ENCODE results near the gene NTRK2.

The NTRK2 gene

DNA sequence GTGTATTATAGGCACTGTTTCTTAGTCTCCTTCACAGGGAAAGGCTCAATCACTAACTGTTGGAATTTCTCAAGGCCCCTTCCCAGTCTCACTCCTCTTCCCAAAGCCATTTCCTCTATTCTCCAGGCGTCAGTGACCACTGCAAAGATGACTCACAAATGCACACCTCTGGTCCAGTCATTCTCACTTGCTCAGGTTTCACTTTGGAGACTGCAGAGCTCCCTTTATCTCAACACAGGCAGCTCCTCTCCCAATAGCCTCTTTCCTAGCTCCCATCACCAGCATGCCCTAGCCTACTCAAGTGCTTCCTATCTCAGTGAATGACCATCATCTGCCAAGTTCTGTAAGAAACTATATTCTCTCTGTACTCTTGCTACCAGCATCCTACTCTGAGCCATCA lies 323.6 kb downstream of the NTRK2 start:
- DNase-seq = no peak

DNA sequence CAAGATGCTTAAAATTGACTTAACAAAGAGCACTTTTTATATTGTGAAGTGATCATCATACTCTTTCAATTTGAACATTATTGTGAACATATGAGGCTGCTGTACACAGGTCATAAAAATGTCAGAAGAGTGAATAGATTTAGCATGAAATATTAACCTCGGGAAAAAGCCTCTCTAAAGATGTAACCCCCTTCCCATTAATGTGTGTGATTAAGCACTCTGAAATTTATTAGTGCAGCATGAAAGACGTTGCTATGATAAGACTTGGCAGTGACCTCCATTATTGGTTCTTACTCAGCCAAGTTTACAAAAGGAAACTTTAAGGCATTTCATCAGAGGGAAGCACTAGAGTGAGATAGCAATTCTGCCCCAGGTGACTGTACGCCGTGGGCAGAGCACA lies 326.5 kb downstream of the NTRK2 start:
- DNase-seq = no peak

DNA sequence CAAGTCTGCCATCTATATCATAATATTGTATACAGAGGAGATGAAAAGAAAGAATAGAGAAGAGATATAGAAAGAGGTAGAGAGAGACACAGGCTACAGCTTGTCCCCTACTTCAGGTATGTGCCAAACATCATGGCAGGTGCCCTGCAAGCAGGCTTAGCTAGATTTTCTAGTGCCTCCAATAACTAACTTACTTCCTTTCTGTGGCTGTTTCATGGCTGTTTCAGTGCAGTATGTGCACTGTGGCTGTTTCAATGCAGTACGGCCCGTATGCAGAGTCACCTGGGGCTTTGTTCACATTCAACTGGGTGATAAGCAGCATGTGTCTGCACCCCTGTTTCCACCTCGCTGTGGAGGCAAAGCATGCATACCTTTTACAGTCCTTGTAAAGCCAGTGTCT lies 327.2 kb downstream of the NTRK2 start:
- no peak for DNase-seq

DNA sequence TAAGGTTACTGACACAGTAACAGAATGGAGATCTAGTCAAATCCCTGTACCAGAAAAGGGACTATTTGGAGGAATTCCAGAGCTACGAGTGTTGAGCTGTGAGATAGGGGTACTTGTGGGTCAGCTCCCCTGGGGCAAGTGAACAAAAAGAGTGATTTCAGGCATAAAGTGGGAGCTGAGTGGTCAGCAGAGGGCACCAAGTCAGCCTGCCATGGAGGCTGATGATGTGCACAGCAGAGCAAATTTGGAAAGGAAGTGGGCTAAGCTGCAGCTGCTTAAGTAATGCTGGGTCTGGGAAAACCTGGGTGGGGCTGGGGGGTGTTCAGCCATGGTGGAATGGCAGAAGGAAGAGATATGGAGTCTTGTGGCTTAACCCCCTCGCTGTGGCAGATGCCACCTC lies 327.9 kb downstream of the NTRK2 start:
- DNase-seq = no peak

DNA sequence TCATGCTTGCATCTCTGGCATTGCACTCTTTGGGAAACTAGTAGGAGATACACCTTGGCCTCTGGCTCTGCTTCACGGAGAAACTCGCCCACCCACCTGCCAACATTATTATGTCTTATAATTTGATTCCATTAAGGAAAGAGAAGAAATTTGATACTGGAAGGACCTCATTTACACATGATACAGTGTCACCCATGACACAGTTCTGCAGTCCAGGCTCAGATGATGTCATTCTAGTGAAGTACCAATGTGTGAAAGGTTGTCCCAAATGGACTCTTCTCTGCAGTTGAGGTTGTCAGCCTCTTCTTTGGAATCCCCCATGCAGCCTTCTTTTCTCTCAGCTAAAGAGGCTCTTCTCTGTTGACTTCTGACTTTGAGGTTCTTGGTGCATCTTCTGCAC lies 329.1 kb downstream of the NTRK2 start:
- no peak for DNase-seq

DNA sequence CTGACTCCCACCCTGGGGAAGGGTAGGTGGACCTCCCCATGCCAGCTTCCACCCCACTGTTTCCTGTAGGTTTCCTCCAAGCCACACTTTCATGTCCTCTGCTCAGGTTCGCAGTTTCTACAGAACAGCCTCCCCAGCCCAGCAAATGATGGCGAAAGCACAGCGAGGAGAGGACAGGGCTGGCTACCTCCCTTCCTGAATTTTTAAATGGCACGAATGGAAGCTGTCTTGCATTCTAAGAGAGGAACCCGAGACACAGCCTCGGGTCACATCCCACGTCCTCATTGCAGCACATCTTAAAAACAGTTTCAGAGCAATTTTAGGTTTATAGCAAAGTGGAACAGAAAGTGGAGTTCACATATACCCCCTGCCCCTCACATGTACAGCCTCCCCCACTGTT lies 330.3 kb downstream of the NTRK2 start:
- no peak for DNase-seq

DNA sequence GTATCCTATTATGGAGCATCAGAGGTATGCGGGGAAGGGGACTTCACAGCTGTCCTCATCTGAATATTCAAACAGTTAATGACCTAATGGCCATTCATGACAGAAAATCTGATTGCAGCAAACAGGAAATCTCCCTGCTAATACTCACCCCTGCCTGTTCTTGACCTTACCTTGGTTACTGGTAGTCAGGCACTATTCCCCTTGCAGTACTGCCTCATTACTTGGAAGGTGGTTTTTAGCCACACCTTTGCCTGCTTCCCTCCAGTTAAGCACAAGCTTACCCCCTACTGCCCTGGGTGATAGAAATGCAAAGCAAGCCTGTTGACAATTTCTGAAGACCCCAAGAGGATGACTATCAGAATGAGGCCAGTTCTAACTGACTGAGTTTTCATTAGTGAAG lies 332.4 kb downstream of the NTRK2 start:
- DNase-seq = no peak

DNA sequence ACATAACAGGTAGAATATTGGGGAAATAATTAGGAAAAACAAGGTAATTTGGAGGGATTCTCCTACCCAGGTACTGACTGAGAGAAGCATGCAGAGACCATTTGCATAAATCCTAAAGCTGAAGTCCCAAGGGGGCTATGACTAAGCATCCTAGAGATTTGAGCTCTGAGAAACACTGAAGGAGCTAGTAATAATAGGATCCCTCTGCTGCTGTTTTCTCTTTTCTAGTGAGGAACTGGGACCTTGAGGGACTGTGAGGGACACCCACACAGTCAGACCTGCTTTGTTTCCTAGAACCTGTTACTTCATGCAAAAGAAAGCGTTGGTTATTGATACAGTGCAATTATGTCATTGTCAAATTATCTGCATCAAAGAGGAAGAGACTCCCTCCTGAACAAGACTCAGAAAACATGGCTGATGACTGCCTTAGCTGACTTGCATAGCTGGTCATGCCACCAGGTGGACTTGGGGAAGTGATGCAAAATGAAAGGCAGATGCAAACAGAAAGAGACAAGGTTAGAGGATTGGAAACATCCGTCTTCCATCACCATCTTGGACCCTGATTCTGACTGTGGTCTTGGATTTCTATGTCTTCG lies 335.4 kb downstream of the NTRK2 start:
- DNase-seq = no peak

DNA sequence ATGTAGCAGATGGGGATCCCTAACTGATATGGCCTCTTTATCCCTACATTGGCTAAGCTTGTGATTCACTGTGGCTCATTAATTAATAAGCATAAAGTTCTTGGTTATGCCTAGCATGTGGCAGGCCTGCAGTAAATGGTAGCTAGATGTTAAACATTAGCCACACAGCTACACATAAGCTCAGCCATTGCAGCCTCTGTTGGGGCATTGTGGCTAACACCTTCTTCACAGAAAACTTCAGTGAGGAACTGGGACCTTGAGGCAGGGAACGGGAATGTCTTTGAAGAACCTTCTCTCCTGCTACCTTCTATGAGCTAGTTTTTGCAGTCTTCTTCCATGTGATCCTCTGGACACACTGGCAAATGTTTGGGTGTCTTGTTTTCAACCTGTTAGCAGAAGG lies 338.2 kb downstream of the NTRK2 start:
- DNase-seq = no peak

DNA sequence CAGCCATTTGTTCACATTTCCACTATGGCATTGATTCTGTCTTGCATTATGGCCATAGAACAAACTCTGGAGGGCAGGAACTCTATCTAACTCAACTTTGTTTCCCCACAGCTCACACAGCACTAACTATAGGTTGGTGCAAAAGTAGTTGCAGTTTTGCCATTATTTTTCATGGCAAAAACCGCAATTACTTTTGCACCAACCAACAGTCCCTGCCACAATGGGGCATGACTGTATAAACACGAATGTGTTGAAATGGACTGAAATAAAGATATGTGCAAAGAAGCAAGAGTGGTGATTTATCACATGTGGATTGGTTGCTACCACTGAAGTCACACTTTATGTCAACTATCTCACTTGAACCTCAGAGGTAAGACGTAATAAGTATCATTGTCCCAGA lies 338.7 kb downstream of the NTRK2 start:
- no peak for DNase-seq

DNA sequence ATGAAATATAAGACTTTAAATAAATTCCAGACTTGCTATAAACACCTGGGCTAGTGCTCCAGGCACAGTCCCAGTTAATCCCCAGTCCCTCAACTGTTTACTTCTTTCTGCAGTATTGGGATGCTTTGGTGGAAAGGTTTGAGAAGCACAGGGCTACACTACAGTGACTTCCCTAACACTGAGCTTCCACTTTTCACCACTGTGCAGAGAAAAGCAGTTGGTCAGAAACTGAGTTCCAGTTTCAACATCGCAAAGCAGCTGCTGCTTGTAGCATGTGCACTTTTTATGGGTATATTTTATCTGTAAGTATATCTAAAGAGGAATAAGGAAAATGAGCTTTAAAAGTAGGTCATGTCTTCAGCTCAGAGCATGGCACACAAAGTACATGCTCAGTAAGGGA lies 339.7 kb downstream of the NTRK2 start:
- DNase-seq = no peak

DNA sequence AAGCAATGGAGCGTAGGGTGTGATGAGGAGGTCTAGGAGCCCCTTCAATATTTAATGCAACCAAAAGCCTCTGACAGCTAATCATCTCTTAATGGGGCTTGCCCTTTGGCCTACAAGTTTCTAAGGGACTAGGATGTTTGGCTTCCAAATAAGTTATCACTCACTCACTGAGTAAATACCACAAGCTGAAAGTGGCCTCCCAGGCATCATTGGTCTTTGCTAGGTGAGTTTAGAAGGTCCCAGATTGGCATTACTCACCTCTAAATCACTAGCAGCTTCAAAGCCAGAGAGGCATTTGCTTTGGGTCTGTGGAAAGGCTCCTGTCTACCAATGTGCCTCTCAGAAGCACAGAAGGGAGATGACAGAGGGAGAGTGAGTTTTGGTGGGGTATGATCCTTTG lies 344.2 kb downstream of the NTRK2 start:
- no peak for DNase-seq

DNA sequence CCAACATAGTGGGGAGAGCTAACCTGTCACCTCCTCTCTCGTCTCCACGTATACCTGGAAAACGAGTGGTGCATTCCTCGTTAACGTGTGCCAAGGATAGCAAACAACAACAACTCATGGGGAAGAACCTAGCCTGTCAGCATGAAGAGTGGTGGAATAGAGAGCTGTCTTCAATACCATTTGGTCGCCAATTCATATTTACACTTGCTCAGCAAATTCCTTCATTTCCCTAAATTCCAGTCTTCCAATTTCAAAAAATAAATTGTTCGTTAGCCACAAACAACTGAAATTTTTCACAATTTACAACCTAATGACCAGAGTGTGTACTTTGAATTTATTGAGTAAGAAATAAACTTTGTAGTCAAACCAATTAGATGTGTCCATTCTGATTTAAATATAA lies 344.8 kb downstream of the NTRK2 start:
- DNase-seq = no peak

DNA sequence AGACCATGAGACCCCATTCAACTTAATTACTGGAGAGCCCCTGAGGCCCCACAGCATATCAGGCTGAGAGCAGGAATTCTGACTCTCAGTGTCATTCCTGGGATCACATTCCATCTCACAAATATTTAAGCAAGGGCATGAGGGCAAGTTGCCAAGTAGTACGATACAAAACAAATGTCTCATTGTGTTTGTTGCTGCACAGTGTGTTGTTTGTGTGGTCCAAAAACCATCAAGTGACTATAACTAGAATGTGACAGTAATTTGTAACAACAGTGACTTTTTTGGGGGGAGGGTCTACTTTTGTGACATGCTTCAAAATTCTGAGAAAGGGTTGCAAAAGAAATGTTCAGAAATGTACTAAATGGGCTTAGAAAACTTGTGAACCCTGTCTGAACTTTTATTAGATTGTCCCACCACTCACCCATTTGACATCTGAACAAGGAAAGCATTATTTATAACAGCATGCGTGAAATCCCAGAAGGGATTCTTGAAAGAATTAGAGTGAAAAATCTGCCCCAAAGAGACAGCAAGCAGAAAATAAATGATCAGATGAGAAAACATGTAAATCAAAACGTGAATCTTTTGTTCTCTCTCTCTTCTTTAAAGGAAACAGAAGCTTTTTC lies 347.0 kb downstream of the NTRK2 start:
- peak; percentile 74 for DNase-seq

DNA sequence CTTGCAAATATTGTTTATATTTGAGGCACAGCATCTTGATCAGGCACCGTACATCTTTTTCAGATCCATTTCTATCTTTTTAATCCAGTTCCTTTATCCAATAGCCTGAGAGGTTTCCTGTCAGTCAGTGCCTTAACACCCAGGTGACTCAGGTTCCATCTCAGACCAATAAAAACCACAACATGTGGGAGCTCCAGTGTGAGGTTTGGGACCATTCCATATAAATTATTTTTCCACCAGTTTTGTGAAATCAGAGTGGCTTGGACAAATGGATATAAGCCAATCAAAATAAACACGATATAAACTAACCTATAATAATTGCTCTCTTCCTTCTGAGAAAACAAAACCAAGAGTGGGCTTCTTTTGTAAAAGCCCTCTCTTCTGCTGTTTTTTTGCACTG lies 351.3 kb downstream of the NTRK2 start:
- no peak for DNase-seq

DNA sequence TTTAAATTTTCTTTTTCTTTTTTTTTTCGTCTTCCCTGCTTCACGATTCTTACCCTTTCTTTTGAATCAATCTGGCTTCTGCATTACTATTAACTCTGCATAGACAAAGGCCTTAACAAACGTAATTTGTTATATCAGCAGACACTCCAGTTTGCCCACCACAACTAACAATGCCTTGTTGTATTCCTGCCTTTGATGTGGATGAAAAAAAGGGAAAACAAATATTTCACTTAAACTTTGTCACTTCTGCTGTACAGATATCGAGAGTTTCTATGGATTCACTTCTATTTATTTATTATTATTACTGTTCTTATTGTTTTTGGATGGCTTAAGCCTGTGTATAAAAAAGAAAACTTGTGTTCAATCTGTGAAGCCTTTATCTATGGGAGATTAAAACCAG lies 352.2 kb downstream of the NTRK2 start:
- DNase-seq = no peak

DNA sequence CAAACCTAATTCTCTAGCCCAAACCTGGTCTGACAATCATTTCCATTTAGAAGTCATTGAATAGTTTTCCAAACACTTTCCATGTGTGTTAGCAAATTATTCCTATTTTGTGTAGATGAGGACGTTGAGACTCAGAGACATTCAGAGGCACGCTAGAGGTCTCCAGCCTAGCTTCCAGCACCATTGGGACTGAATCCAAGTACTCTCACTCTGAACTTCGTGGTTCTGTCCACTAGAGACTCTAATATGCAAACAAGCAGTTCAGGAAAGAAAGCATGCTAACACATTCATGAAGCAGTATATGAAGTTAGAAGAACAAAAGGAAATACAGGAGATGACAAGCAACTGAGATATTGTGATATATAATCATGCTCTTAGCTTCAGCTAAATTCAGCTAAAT lies 354.8 kb downstream of the NTRK2 start:
- DNase-seq = peak; percentile 85

DNA sequence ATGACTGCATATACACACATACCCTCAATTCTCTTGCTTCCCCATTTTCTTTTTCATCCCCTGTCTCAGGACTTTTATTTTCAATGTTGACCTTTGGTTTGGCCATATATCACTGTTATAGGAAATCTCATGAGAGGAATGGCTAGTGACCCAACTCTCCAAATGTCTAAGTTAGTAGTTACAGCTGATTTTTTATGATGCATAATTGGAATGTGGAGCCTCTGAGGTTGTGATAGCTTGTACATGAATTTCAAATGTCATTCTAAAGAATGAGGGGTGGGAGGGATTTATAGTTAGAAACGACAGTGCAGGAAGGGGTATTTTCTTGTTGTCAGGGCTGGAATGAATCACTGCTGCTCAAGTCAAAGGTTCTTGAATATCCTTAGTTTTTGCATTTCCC lies 356.1 kb downstream of the NTRK2 start:
- no peak for DNase-seq

DNA sequence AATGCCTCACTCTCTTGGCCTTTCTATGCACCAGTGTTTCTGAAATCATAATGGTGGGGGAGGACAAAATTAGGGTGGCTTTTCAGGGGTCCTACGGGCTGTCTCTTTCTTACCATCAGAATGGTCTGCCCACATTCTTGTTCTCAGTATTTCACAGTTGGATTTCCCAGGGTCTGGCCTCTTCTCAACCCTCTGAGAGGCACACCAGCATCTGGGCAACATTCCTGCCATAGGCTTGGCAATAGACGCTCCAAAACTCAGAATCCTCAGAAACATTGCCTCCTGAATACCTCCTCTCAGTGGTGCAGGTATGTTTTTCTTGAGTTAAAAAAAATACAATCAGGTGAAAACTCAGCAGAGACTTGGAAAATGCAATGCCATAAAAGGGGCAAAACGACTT lies 358.3 kb downstream of the NTRK2 start:
- no peak for DNase-seq

DNA sequence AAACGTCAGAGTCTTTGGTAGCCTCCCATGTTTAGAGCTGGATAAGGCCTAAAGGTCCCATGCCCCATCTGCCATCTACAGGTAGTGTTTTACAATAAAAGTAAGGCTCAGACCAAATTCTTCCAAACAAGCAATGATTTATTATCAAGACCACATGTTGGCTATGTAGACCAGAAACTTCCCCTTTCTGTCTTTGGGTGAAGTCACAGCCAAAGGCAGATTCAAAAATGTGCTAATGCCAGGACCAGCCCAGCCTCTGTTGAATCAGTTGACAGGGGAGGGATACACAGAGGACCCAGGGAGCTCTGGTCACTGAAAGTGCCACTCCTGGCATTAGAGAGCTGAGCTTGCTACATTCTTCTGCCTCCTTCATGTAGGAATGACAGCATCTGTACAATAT lies 360.8 kb downstream of the NTRK2 start:
- DNase-seq = no peak

DNA sequence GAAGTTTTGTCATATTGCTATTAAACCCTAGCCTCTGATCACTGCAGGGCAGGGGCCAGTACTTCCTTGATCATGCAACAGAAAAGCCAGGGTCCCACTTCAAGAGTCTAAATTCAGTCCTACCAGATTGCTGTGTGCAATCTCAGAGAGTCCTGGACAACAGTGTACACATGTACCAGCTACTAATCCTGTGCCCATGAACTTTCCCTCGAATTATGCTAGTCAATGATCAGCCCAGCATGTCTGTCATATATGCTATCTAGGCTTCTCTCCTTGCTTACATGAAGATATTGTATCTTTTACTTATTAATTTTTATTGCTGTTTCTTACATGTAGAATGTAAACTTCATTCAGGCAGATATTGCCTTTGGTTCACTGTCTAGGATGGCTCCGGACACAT lies 367.0 kb downstream of the NTRK2 start:
- DNase-seq = no peak

DNA sequence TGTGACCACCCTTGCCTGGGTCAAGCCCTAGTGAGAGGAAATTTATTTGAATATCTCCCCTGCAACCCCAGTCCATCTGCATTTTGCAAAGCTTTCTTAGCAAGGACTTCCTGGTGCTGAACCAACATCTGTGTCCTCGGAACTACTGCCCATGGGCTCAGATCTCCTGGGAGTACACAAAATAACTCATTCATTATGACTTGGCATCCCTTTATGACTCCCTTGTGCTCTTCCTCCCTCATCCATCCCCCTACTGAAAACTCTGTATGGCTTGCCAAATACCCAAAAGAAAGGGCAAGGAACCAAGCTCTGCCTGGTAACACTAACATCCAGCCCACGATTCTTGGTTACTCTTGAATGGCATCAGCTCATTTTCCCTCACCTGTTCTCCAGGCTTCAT lies 368.5 kb downstream of the NTRK2 start:
- peak; percentile 90 for DNase-seq

DNA sequence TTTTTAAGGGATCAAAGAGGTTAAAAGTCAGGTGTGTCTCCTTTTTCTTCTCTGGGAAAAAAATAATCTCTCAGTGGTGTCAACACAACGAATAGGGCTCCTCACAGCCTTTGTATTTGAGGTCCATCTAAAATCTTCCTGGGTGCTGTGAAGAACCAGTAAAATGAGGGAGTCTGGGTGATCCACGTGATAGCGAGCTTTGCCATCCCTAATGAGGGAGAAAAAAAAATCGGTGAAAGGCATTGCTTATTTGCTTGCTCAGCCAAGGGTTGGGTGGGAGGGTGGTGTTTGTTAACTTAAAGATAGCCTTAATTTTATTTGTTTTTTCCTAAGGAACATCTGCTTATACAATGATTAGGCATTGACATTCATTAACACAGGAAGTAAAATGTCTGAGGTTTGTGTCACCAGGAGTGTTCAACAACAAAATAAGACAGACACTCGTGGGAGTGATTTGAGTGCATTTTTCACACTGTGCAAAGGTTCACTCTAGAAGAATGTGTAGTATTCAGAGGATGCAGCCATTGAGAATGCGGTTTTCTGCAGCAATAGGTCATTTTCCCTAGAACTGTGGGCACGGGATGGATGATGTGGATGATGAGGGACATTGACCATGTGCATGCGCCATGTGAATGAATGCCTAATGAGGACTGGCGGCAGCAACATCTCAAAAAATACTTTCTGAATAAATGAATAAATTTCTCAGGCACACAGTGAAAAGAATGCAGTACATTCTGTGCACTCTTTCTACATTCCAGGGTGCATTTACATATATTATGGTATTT lies 369.5 kb downstream of the NTRK2 start:
- peak; percentile 50 for DNase-seq

DNA sequence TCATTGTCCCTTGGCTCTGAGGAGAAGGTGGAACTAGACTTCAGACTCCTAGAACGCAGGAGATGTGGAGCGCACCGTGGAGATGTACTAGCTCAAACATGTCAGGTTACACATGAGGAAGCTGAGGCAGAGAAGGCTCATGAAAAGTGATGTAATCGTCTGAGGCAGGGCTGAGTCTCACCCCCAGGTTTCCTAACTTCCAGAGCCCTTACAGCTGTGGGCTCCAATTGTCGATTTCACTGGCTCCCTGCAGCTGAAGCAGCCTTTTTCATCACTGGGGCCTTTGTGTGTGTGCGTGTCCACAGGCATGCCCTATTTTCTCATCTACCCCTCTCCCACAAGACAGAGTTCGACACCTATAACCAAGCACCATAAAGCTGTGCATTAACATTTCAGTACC lies 370.6 kb downstream of the NTRK2 start:
- peak; percentile 57 for DNase-seq
